Left hindlimb (tissue), 1 donor: ENCODE data around the gene OTOG.

Experiments
- DNase-seq: peaks from one replicate; pipeline ENCODE4 v3.0.0-alpha.2; 2018

Gene OTOG

DNA sequence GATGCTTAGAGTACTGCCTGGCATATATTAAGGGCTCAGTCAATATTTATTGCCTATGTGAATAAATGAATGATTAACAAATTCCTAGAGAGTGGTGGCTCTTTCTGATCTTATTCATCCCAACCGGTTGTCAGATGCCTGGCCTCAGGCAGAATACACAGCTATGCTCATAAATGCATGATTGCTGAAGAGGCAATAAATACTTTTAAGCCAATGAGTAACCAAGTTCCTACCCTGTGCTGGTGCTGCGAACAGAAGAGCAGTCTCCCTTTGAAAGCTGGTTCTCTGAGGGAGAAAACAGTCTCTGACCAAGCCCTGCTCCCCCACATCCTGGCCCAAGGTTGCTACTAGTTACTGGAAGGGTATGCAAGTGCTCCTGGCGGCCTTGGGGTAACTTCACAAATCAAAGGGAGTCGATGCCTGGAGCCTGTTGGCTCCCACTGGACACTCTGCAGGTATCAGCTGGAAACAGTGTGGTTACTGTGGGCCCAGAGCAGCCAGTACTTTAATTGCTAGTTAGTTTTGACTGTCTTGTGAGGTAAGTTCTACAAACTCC, 5.7 kb upstream of the OTOG start:
- DNase-seq, result no peak

GRCh38 chr11:17542249-17542648, 4.8 kb upstream of the OTOG start:
- no peak for DNase-seq

GRCh38 chr11:17543041-17543440, 4.0 kb upstream of the OTOG start:
- DNase-seq, result no peak

DNA sequence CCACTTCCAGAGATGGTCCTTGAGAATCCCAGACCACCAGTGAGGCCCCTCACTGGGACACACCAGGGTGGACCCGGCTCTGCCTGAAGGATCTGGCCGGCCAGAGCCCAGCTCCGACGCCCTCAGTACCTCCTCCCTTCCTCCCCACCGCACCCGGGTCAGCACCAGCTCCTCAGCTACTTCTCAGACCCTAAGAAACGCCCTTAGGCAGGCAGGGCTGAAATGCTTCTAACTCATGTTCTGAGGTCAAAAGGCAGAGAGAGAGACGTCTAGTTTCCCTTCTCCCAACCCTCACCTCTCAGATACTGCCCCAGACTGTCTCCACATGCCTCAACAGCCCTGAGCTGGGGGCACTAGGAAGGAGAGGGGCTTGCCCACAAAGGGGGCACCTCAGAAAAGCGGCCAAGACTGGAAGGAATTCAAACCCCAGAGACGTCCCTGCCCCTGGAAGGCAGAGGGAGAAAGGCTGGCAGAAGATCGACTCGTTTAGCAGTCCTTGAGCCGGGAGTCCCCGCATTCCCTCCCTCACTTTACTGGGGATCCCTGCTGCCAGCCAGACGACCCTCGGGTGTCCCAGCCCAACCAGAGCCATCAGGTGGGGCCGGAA, 3.4 kb upstream of the OTOG start:
- DNase-seq, result no peak

DNA sequence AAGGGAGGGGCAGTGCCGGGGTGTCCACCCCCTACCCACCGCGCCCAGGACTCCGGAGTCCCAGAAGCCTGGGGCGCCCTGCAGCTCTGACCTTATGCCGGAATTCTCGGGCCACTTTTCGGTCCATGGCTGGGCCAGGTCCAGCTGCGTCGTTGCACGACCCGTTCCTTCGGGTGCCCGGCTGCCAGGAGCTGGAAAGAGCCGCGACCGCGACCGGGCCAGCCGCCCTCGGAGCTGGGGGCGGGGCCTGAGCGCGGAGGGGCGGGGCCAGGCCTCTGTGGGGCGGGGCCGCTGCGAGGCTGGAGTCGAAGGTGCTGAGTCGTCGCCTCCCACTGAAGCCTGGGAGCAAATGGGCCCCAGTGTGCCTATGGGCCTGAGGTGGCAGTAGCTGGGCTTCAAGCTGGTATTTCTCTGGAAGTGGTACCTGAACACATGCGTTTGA, 2.9 kb upstream of the OTOG start, which contains the start of gene USH1C:
TSS of gene USH1C (minus strand) at position 236 of the 442 bp plus-strand sequence. CDS start at position 127, 109 bp downstream.
- no peak for DNase-seq

- DNase-seq, result no peak
Observed at GRCh38 chr11:17546240-17546639, 819 bp upstream of the OTOG start.

DNA sequence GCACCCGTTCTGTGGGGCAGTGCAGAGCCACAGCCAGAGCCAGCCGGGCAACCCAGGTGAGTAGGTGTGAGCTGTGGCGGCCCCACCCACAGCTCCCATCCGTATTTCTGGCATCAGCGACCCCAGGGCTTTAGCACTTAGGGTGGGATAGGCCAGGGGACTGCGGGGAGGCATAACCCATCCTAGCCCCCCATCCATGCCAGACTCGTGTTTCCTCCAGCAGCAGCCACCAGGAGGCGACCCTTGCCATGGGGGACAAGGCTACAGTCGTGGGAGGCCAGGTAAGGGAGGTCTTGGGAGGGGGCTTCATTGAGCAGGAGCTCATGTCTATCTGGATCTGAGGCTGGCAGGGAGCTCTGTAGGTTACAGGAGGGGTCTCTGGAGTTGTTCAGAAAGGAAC, 873 bp downstream of the OTOG start:
- no peak for DNase-seq

DNA sequence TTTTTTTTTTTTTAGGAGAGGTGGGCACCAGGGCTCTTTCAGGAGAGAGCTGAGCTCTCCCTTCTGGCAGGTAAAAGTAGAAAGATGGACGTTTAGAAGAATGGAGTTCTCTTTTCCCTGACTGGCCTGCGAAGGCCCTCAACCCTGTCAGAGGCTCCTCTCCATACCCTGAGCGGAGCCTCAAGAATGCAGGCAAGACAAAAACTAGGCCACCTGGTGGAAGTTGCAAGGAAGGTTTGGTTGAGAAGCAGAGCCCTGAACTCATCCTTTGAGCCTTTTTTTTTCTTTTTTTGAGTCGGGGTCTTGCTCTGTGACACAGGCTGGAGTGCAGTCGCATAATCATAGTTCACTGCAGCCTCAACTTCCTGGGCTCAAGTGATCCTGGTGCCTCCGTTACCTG, 1.4 kb downstream of the OTOG start:
- no peak for DNase-seq

DNA sequence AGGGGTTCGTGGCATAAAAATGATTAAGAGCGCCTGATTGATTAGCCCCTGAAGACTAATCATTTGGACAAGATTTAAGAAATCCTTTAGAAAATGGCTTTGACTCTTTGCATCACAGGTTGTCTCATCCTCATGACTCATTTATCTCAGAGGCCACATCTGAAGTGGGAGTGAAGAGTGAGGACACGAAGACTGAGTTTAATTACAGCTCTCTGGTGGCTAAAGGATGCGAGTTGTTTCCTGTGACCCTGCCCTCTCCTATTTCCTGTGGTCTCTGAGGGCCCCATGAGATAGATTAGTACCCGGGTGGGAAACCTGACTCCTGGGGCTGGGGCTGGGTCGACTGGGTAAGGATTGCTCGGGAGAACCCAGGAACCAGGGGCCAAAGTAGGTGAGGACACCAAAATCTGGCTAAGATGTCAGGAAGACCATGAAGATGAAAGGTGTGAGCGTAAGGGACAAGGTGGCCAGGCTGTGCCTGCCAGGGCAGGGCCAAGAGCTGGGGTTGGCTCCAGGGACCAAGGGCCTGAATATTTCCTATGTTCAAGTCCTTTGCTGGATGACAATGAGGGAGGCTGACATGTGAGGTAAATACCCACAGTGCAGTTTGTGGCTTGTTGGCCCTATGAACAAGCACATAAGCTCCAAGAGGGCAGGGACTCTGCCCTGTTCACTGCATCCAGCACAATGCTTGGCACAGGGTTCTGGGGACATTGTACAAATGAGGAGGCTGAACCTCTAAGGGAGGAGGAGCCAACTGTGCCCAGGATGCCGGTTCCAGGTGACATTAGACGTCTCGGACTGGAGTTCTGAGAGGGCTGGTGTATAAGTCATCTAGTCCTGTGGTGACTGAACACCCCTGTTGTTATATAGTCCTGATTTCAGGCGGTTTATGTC, 3.6 kb downstream of the OTOG start:
- DNase-seq, result no peak

DNA sequence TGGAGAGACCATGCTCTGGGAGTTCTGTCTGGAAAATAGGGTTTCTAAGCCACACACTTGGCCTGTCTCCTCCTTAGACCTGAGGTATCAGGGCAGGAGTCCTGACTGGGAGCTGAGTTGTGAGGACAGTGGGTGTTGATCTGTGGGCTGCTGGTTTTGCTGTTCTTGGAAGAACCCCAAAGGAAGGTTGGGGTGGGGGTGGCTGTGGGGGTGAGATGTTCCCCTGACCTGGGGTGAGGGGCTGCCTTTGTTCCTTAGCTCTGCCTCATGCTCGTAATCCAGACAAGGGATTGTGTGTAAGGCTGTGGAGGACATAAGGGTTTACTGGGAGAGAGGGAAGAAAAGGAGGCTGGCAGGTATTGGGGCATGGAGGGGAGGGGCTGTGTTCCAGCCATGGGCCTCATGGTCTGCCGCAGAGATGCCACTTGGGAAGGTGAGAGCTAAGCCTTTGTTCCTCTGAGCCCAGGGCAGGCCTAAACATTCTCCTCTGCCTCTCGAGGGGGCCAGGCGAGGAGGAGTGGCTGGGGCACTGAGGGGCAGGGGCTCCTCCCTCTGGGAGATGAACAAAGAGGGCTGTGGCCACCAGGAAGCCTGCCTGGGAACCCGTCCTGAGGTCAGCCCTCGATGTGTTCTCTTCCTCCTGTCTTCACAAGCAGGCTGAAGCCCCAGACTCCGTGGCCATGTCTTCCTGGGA, 4.4 kb downstream of the OTOG start:
- DNase-seq, result no peak

GRCh38 chr11:17552041-17552355, 4.9 kb downstream of the OTOG start:
- no peak for DNase-seq

DNA sequence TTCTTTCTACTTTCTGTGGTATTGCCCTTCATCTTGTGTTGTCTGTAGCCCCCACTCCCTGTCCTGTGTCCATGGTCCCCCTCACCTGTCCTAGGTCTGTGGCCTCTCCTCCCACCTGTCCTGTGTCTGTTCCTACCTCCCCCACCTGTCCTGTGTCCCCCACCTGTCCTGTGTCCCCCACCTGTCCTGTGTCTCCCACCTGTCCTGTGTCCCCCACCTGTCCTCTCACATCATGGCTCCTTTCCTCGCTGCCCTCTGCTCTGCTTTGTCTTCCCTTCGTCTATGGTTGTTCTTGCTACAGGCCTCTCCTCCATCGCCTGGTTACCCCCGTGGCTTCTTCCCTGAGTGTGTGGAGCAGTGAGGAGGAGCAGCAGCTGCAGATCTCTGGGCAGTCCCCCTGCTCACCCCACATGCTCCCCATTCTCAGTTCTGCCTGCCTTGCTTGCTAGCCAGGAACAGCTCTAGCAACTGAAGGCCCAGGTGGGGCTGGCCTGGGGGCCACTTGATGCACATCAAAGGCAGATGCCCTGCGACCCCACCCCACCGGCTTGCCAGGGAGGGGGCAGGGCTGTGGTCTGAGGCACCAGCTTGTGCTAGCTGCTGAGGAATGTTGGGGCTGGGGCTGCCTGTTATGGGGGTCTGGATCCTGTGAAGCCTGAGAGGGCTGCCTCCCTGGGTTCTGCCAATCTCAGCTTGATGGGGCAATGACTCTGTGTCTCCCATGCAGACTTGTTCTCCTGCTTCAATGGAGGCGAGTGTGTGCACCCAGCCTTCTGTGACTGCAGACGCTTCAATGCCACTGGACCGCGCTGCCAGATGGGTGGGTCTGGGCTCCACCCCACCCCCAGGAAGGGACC, 5.6 kb downstream of the OTOG start:
- no peak for DNase-seq

GRCh38 chr11:17553249-17553546, 6.1 kb downstream of the OTOG start:
- DNase-seq, result no peak

GRCh38 chr11:17554487-17554886, 7.4 kb downstream of the OTOG start:
- DNase-seq, result no peak

GRCh38 chr11:17556999-17557398, 9.9 kb downstream of the OTOG start:
- no peak for DNase-seq

GRCh38 chr11:17558025-17558780, 11.1 kb downstream of the OTOG start:
- no peak for DNase-seq

DNA sequence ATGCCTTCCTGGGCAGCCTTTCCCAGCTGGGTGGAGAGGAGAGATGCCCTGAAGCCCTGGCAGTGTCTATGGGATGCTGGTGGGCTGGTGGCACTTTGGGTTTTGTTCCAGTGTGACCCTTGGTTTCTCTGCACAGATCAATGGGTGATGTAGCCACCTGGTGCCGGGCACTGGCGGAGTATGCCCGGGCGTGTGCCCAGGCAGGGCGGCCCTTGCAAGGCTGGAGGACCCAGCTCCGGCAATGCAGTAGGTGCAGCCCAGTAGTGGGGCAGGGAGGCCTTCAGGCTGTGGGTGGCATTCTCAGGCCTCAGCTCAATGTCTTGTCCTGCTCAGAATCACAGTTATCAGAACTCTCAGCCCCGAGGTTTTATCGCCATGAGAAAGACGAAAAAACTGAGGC, 11.9 kb downstream of the OTOG start:
- no peak for DNase-seq

DNA sequence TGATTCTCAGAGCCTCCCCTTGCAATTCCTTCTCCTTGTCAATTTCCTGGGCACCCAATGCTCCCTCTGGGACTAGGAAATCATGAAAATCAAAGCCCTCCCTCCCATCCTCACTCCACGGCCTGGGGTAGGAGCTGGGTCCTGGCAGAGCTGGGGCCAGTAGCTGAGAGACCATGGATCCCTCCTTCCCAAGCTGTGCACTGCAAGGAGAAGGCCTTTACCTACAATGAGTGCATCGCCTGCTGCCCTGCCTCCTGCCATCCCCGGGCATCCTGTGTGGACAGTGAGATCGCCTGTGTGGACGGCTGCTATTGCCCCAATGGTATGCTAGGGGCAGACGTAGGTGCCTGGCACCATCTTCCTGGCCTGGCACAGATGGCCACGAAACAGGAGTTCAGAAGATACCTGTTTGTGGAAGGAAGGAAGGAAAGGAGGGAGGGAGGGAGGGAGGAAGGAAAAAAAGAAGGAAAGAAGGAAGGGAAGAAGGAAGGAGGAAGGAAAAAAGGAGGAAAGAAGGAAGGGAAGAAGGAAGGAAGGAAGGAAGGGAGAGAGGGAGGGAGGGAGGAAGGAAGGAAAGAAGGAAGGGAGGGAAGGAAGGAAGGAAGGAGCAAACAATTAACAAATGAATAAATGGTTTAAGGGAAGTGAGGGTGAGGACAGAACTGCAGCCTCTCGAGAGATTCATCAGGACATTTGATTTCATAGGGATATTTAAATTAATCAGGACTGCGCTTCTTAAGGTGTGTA, 12.5 kb downstream of the OTOG start:
- no peak for DNase-seq

DNA sequence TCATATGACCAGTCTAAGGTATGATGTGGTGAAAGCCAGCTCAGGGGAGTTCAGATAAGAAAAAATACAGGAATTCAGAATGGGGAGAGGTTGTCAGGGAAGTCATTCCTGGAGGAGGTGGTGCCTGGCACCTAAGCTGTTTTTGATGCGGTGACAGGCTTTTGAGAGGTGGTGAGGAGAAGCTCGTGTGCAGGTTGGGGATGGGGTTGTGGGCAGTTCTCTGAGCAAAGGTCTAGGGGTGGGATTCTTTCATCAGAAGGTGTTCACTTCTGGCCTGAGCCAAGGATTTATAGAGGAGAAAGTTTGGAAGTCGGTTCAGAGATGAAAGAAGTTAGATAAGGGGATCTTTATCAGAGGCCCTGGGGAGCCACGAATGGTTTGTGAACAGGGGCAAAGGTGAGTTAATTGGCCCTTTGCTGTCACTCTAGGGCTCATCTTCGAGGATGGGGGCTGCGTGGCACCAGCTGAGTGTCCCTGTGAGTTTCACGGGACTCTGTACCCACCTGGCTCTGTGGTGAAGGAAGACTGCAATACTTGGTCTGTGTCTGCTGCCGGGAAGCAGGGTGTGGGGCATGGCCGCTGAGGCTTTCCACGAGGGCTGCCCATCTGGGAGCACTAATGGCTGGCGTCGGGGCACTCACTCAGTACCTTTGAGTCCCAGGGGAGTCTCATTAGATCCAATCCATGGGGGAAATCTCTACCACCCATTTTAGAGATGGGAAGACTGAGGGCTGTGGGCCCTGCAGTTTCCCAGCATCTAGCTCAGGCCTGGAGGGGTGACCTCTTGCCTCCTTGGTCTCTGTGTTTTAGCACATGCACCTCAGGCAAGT, 13.4 kb downstream of the OTOG start:
- DNase-seq, result no peak

DNA sequence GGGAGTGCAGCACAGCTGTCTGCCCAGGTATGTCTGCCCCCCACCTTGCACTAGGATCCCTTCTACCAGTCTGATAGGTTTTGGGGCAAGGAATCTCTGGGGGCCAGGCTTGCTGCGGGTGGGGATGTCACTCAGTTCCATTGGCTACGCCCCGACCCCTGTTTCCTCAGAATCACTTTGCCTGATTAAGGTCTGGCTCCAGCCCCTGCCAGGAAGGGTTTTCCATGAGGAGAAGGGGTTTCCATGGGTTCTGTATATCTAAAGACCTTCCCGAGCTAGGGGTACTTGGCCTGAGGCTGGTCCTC, 14.0 kb downstream of the OTOG start:
- no peak for DNase-seq

DNA sequence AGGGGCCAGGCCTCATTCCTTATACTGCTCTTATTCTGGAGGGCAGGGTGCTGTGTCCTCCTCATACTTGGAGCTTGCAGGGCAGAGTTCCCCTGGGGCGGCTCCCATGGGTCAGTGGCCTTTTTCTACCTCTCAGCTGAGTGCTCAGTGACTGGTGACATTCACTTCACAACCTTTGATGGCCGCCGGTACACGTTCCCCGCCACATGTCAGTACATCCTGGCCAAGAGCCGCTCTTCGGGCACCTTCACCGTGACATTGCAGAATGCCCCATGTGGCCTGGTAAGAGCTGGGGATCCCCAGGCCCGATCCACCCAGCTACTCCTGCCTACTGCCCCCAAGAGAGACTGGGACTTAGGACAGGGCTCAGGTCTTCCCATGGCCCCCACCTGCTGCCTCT, 14.5 kb downstream of the OTOG start:
- DNase-seq, result no peak
